ENCODE measurements around the gene POPDC2.

- TF ChIP-seq GATA2 (IDR thresholded peaks at IDR 0.05; ENCODE audit: low read depth, low read length) (no peak), GATA3 (IDR thresholded peaks at IDR 0.05; ENCODE audit: low read depth, low read length) (no peak)
Observed at GRCh38 chr3:119620899-119621298, 39.5 kb downstream of the POPDC2 start.
